Measurements from ENCODE around the gene PLA2G2D. TPM values are rescaled to one million over a fixed set of nuclear protein-coding genes. Genes with fewer than 3 reads are reported as not detected.

Gene PLA2G2D
- polyA plus RNA-seq, 10 donors = 0.05 to 0.20 (median 0.11) TPM; not detected in 6

GRCh38 chr1:20089328-20090077 lies 29.8 kb downstream of the PLA2G2D start:
- DNase-seq = no peak

GRCh38 chr1:20087668-20088067 lies 31.7 kb downstream of the PLA2G2D start:
- no peak for DNase-seq

GRCh38 chr1:20086800-20087199 lies 32.5 kb downstream of the PLA2G2D start:
- DNase-seq = no peak

- no peak for DNase-seq
These were observed 36.0 kb downstream of the PLA2G2D start for GRCh38 chr1:20083178-20083944.

DNA sequence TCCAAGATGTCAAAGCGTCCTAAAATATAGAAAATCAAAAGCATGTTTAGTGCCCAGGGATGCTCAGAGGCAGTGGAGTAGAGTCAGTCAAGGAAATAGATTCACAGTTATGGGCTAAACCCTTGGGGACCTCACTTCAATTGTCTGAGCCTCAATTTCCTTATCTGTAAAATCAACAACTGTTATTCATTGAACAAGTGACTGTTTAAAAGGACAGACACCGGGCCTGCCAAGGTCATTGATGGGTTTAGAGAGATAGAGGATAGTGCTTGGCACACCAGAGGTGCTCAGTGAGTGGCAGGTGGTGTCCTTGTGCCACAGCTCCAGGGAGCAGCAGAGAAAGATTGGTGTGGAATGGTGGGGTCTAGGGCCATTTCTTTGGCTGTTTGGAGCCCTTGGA lies 36.6 kb downstream of the PLA2G2D start:
- no peak for DNase-seq

DNA sequence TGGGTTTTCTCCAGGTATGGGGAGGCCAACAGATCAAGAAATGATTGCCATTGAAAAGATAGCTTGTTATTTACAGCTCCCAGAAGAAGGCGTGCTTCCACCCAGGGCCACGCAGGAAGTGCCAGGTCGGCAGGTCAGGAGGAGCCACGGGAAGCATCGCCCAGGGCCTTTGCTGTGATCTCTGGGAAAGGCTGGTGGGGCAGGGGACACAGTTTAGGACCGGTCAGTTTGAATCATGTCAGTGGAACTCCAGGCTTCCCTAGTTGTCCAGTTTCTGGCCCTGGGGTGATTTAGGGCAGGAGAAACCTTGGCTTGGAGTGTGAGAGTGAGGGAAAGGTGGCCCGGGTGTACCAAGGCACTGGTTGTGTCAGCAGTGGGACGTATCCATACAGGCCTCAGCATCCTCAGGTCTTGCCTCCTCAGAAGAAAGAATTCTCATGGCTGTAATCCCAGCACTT lies 38.0 kb downstream of the PLA2G2D start:
- no peak for DNase-seq

- DNase-seq = no peak
These were observed 38.6 kb downstream of the PLA2G2D start for GRCh38 chr1:20080441-20081352.

- no peak for DNase-seq
These were observed 39.6 kb downstream of the PLA2G2D start for GRCh38 chr1:20079661-20080305.

- no peak for DNase-seq
These were observed 40.6 kb downstream of the PLA2G2D start for GRCh38 chr1:20078711-20079110.

DNA sequence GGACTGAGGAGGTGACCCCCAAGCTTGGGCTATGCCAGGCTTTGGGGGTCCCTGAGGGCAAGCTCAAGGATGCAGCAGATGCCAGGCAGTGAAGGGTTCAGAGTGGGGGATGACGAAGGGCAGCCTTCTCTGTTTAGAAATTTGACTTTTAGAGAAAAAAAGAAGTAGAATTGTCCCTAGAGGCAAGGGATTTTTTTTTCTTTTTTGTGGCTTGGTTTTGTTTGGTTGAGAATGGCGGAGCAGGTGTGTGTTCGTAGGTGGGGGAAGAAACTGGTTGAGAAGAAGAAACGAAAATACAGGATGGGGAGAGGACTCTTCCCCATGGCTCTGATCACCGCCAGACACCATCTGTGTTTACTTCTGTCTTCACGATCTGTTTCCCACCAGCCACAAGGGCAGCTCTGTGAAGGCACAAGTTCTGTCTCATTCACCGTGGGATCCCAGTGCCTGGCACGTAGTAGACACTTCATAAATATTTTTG lies 41.1 kb downstream of the PLA2G2D start:
- no peak for DNase-seq

DNA sequence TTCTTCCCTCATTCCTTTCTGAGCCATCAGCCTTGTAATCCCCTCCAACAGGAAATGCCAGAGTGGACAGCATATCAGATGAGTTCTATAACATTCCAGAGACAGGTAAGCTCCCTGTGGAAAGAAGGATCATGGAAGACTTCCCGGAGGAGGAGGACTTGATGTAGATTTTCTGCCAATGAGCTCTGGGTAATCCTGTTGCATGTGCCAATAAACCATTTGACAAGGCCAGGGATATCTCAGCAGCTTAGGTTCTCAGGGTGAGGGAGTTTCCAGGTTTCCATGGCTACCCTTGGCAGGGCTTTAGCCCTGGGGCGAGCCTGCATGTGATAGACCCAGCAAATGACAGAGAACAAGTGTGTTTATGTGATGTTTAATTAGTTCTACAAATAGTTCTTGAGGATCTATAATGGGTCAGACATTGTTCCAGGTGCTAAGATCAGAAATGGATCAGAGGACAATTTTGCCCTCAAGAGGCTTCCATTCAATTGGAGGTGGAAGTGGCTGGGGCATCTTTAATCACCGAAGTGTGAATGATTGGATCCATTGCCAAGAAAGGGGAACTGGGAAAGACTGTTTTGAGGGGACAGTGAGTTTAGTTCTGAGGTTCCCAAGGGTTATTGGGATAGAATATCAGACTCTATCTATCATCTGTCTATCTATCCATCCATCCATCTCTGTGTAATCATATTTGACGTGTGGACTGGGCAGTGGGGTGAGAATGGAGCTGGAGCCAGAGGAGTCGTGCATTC lies 42.5 kb downstream of the PLA2G2D start:
- no peak for DNase-seq

GRCh38 chr1:20076223-20076622 lies 43.1 kb downstream of the PLA2G2D start:
- DNase-seq = no peak

GRCh38 chr1:20075345-20075744 lies 44.0 kb downstream of the PLA2G2D start:
- no peak for DNase-seq

DNA sequence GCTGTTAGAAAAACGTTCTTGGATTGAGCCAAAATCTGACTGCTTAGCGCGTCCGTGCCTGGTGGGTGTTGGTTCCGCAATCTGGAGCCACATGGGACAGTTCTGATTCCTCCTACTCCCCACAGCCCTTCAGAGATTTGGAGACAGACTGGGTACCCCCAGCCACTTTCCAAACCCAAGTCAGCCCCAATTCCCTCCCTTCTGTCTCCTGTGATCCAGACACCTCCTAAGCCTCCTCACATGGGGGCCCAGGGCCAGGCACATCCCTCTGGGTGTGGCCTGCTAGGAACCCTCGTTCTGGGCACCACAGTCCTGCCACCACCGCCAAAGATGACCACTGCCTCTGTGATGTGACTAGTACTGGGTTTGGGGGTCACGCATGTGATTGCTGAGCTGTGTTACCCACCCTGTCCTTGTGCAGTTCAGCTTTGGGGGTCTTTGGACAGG lies 44.6 kb downstream of the PLA2G2D start:
- no peak for DNase-seq

- DNase-seq = no peak
These were observed 45.1 kb downstream of the PLA2G2D start for GRCh38 chr1:20074055-20074724.

GRCh38 chr1:20073256-20073655 lies 46.1 kb downstream of the PLA2G2D start:
- DNase-seq = no peak

GRCh38 chr1:20072771-20073170 lies 46.6 kb downstream of the PLA2G2D start:
- DNase-seq = no peak

DNA sequence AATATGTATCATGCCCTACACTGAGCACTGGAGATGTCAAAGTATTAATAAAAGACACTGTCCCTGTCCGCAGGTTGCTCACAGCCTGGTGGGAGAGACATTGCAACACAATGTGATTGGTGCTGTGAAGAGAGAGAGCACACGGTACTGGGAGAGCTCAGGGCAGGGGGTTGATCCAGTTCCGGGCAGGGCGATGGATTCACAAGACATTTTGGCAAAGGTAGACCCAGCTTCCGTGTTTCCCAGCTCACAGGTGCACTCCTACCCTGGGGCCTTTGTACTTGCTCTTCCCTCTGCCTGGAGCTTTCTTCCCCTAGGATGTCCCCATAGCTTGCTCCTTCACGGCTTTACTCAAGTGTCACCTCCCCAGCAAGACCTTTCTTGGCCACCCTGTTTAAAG lies 47.9 kb downstream of the PLA2G2D start:
- DNase-seq = no peak

DNA sequence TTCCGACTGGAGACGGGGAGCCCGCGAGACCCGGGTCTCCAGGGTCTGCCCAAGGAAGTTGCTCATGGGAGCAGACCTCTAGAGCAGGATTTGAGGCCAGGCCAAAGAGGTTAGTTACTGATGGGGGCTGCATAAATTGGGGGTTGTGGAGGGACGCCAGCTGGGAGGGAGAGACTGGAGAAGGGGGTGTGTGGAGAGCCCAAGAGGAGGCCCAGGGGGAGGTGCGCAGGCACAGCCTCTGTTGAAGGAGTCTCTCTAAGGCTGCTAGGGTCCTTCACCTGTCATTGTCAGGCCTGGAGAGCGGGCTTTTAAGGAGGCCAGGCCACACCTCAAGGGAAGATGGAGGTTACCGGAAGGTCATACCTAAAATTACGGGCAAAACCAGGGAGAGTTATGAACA lies 49.0 kb downstream of the PLA2G2D start:
- DNase-seq = no peak

GRCh38 chr1:20069874-20070273 lies 49.5 kb downstream of the PLA2G2D start, which contains the start of gene PLA2G5:
Gene PLA2G5, plus strand, starts transcription at chr1:20070194. Its CDS starts 14,637 bp downstream, at chr1:20084831.
- DNase-seq = peak in 2 of 3 donors; percentile 8 to 44
